GM12874 (cell line): ENCODE results near the gene SPATS2.

ENCODE experiments used
- CTCF ChIP-seq: IDR thresholded peaks from 2 replicates; pipeline ENCODE4 v1.5.1; 2011; ENCODE audit warnings: low read depth, mild to moderate bottlenecking, control low read depth, low read length, moderate library complexity; ENCODE audit not compliant: insufficient read depth

The SPATS2 gene

GRCh38 chr12:49519574-49519936 lies 152.3 kb downstream of the SPATS2 start:
- TF ChIP-seq CTCF: no peak

GRCh38 chr12:49521389-49521788 lies 154.1 kb downstream of the SPATS2 start:
- TF ChIP-seq CTCF: no peak

GRCh38 chr12:49524660-49525324 lies 157.5 kb downstream of the SPATS2 start:
- TF ChIP-seq CTCF: no peak

- no peak for TF ChIP-seq CTCF
These were observed 158.7 kb downstream of the SPATS2 start for GRCh38 chr12:49525942-49526341.

GRCh38 chr12:49527361-49528130 lies 160.3 kb downstream of the SPATS2 start:
- TF ChIP-seq CTCF: no peak

GRCh38 chr12:49529414-49529813 lies 162.2 kb downstream of the SPATS2 start:
- no peak for TF ChIP-seq CTCF

GRCh38 chr12:49531745-49532144 lies 164.5 kb downstream of the SPATS2 start:
- no peak for TF ChIP-seq CTCF
